Neural cell (in vitro differentiated cells): Measurements from ENCODE around the gene TM7SF2. TPM values are rescaled to one million over a fixed set of nuclear protein-coding genes. Genes with fewer than 3 reads are reported as not detected.
A peak's percentile ranks its signal among the peaks of the same experiment; 100 is the strongest.

Source experiments
- H2AFZ ChIP-seq: fragments of 200-600, 300-800 bp; sonication (generic), shearing (Covaris generic); 2 replicates; pipeline ENCODE4 v1.6.0; 2014; ENCODE audit warnings: low read depth, mild to moderate bottlenecking, antibody characterized with exemption, low read length, moderate library complexity
- H3F3A ChIP-seq: fragments of 200-600 bp; shearing (Covaris generic); 2 replicates; pipeline ENCODE4 v1.6.1; 2016; ENCODE audit warnings: mild to moderate bottlenecking, moderate library complexity, mixed read lengths, antibody characterized with exemption, low read length; ENCODE audit not compliant: insufficient read depth, poor library complexity, severe bottlenecking
- H3K27ac ChIP-seq: fragments of 200-600, 300-800 bp; sonication (generic), shearing (Covaris generic); 2 replicates; pipeline ENCODE4 v1.5.1; 2014; ENCODE audit warnings: mild to moderate bottlenecking, low read length, moderate library complexity
- H3K27me3 ChIP-seq: fragments of 300-800, 200-600 bp; sonication (generic), shearing (Covaris generic); 2 replicates; pipeline ENCODE4 v1.6.0; 2014; ENCODE audit warnings: mild to moderate bottlenecking, low read depth, low read length, moderate library complexity; ENCODE audit not compliant: insufficient read depth
- H3K36me3 ChIP-seq: fragments of 300-800, 200-600 bp; sonication (generic), shearing (Covaris generic); 2 replicates; pipeline ENCODE4 v1.5.1; 2014; ENCODE audit warnings: mild to moderate bottlenecking, antibody characterized with exemption, low read length, moderate library complexity; ENCODE audit not compliant: insufficient read depth
- H3K4me2 ChIP-seq: fragments of 300-800, 200-600 bp; sonication (generic), shearing (Covaris generic); 2 replicates; pipeline ENCODE4 v1.6.0; 2014; ENCODE audit warnings: mild to moderate bottlenecking, low read length
- H3K4me3 ChIP-seq: fragments of 300-800, 200-600 bp; sonication (generic), shearing (Covaris generic); 2 replicates; pipeline ENCODE4 v1.5.1; 2014; ENCODE audit warnings: mild to moderate bottlenecking, low read length, moderate library complexity
- H3K79me2 ChIP-seq: fragments of 200-600 bp; shearing (Covaris generic); replicated peaks from 2 replicates; pipeline ENCODE4 v1.6.0; 2014; ENCODE audit warnings: mild to moderate bottlenecking, low read length, moderate library complexity; ENCODE audit not compliant: insufficient read depth
- H3K9ac ChIP-seq: fragments of 300-800, 200-600 bp; sonication (generic), shearing (Covaris generic); 2 replicates; pipeline ENCODE4 v1.6.1; 2016; ENCODE audit warnings: mild to moderate bottlenecking, low read length, mixed read lengths
- H3K9me2 ChIP-seq: fragments of 200-600 bp; shearing (Covaris generic); 2 replicates; pipeline ENCODE4 v1.6.1; 2016; ENCODE audit warnings: mild to moderate bottlenecking, low read length, mixed read lengths; ENCODE audit not compliant: insufficient read depth
- H3K9me3 ChIP-seq: fragments of 200-600, 300-800 bp; sonication (generic), shearing (Covaris generic); 2 replicates; pipeline ENCODE4 v1.6.1; 2016; ENCODE audit warnings: mild to moderate bottlenecking, mixed run types, low read length, moderate library complexity, mixed read lengths
- H4K20me1 ChIP-seq: fragments of 200-600 bp; shearing (Covaris generic); 2 replicates; pipeline ENCODE4 v1.6.1; 2016; ENCODE audit warnings: mild to moderate bottlenecking, mixed run types; ENCODE audit not compliant: insufficient read depth
- CTCF ChIP-seq: fragments of 450-650 bp; IDR thresholded peaks from 2 replicates; pipeline ENCODE4 v1.5.1; 2014; ENCODE audit warnings: antibody characterized with exemption, mild to moderate bottlenecking, moderate library complexity; ENCODE audit not compliant: poor library complexity, severe bottlenecking
- EP300 ChIP-seq: fragments of 450-650 bp; conservative IDR thresholded peaks from 2 replicates; pipeline ENCODE4 v1.6.1; 2014; ENCODE audit warnings: antibody characterized with exemption, mild to moderate bottlenecking, moderate library complexity; ENCODE audit not compliant: poor library complexity, severe bottlenecking
- EZH2 ChIP-seq: fragments of 200-600, 300-800 bp; shearing (Covaris generic), sonication (generic); IDR thresholded peaks from 2 replicates; pipeline ENCODE4 v1.6.1; 2014; ENCODE audit warnings: antibody characterized with exemption, low read length, borderline replicate concordance, mild to moderate bottlenecking; ENCODE audit not compliant: insufficient read depth, poor library complexity, severe bottlenecking
- MXI1 ChIP-seq: fragments of 450-650 bp; conservative IDR thresholded peaks from 2 replicates; pipeline ENCODE4 v1.6.1; 2014; ENCODE audit warnings: antibody characterized with exemption, mild to moderate bottlenecking; ENCODE audit not compliant: poor library complexity, severe bottlenecking
- POLR2AphosphoS5 ChIP-seq: IDR thresholded peaks from 2 replicates; pipeline ENCODE4 v1.6.1; 2012
- RAD21 ChIP-seq: fragments of 450-650 bp; conservative IDR thresholded peaks from 2 replicates; pipeline ENCODE4 v1.6.1; 2014; ENCODE audit warnings: antibody characterized with exemption, mild to moderate bottlenecking, moderate library complexity
- REST ChIP-seq: IDR thresholded peaks from 2 replicates; pipeline ENCODE4 v1.6.1; 2012; ENCODE audit warnings: borderline replicate concordance
- SMC3 ChIP-seq: fragments of 450-650 bp; conservative IDR thresholded peaks from 2 replicates; pipeline ENCODE4 v1.6.1; 2014; ENCODE audit warnings: antibody characterized with exemption, mild to moderate bottlenecking, moderate library complexity; ENCODE audit not compliant: poor library complexity
- TAF1 ChIP-seq: IDR thresholded peaks from 2 replicates; pipeline ENCODE4 v1.6.1; 2012; ENCODE audit warnings: low read depth
- polyA plus RNA-seq: library from polyadenylated mRNA; depleted of rRNA; stranded (reverse); fragments of >200 nt; gene quantifications from 2 replicates; pipeline ENCODE4 v1.2.3, GENCODE V29; 2014

TM7SF2 gene
- polyA plus RNA-seq, 1 donor from 2014 or later, result 78.4 TPM

GRCh38 chr11:65096926-65097325 is 14.7 kb upstream of the TM7SF2 start:
- H3K4me2 ChIP-seq, result peak overlapping the region; percentile 44
- peak overlapping the region; percentile 94 for H3K27ac ChIP-seq
- no peaks in the 10 kb centered on the region for H3K9me2 ChIP-seq
- no peaks in the 10 kb centered on the region for H3F3A ChIP-seq
- H3K36me3 ChIP-seq, result no peaks in the 10 kb centered on the region
- H3K27me3 ChIP-seq, result no peaks in the 10 kb centered on the region
- peak overlapping the region; percentile 70 for H3K4me3 ChIP-seq
- H3K9me3 ChIP-seq, result no peaks in the 10 kb centered on the region
- peak overlapping the region; percentile 65 for H2AFZ ChIP-seq
- no peak for TF ChIP-seq MXI1
- no peak for TF ChIP-seq CTCF
- TF ChIP-seq SMC3, result no peak
- TF ChIP-seq RAD21, result no peak
- TF ChIP-seq EP300, result no peak
- TF ChIP-seq EZH2, result no peak
- no peak for TF ChIP-seq TAF1
- no peak for TF ChIP-seq REST
- TF ChIP-seq POLR2AphosphoS5, result no peak
- H3K9ac ChIP-seq, result peak overlapping the region; percentile 85
- H4K20me1 ChIP-seq, result no peaks in the 10 kb centered on the region
- H3K79me2 ChIP-seq, result peaks cover 5% of the 10 kb centered on the region

DNA sequence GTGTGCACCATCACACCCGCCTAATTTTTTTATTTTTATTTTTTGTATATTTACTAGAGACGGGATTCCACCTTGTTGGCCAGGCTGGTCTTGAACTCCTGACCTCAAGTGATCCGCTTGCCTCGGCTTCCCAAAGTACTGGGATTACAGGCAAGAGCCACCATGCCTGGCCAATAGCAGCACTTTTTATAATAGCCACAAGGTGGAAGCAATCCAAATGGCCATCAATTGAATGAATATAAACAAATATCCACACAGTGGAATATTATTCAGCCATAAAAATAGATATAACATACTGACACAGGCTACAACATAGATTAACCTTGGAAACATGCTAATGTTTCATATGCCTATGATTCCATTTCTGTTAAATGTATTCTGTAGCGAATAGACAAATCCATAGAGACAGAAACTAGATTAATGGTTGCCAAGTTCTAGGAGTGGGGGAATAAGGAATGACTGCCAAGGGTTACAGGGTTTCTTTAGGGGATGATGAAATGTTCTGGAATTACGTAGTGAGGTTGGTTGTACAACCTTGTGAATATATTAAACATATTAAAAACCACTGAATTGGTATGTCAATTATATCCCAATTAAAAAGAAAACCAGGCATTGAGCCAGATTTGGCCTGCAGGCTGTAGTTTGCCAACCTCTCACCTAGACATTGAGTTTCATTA is 10.9 kb upstream of the TM7SF2 start:
- Histone ChIP-seq H3K79me2 (peaks cover 5% of the 10 kb centered on the region), H3K9ac (no peak overlapping the region), H4K20me1 (no peaks in the 10 kb centered on the region), H3F3A (no peaks in the 10 kb centered on the region), H2AFZ (no peak overlapping the region), H3K4me2 (no peak overlapping the region), H3K9me3 (no peaks in the 10 kb centered on the region), H3K27me3 (no peaks in the 10 kb centered on the region), H3K27ac (no peak overlapping the region), H3K4me3 (no peak overlapping the region), H3K9me2 (no peaks in the 10 kb centered on the region), H3K36me3 (no peaks in the 10 kb centered on the region)
- no peak for TF ChIP-seq EZH2
- no peak for TF ChIP-seq MXI1
- no peak for TF ChIP-seq SMC3
